Measurements from ENCODE around the gene GPRC5B.

The GPRC5B gene

DNA sequence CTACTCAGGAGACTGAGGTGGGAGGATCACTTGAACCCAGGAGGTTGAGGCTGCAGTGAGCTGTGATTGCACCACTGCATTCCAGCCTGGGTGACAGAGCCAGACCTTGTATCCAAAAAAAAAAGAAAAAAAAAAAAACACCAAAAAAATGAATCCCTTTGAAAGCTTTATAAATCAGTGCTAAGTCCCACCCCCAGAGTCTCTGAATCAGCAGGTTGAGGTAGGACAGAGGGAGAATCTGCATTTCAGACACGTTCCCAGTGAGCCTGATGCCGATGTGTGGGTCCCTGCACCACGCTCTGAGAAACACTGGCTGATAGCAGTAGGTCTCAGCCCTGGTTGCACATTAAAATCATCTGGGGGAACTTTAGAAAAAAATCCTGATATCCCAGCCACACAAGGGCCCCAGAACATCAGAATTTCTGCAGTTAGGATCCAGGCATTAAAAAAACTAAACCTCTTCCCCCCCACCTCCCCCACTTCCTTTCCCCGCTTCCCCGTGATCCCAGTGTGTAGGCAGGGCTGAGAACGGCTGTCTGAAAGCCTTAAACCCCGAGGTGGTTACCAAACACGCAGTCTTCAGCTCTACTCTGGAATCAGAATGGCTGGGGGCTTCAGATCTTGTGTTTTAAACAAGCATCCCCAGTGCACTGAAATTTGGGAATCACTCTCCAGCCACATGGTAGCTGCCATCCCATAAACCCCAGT, 27.3 kb upstream of the GPRC5B start:
- H3K4me1 ChIP-seq (ENCODE audit: low read length), result no peaks in the 10 kb centered on the region
- H3K27me3 ChIP-seq (replicated peaks; ENCODE audit: insufficient read depth, low read length), result no peaks in the 10 kb centered on the region
- H3F3A ChIP-seq (ENCODE audit: insufficient read depth, low read length), result no peaks in the 10 kb centered on the region
- no peak for DNase-seq
- no peak overlapping the region for H2AFZ ChIP-seq (ENCODE audit: low read length)
- no peak overlapping the region for H3K4me3 ChIP-seq (ENCODE audit: low read length)
- no peaks in the 10 kb centered on the region for H3K36me3 ChIP-seq (replicated peaks; ENCODE audit: insufficient read depth, low read length)
- no peaks in the 10 kb centered on the region for H4K20me1 ChIP-seq (ENCODE audit: insufficient read depth, low read length)
- TF ChIP-seq, protein P1, sequence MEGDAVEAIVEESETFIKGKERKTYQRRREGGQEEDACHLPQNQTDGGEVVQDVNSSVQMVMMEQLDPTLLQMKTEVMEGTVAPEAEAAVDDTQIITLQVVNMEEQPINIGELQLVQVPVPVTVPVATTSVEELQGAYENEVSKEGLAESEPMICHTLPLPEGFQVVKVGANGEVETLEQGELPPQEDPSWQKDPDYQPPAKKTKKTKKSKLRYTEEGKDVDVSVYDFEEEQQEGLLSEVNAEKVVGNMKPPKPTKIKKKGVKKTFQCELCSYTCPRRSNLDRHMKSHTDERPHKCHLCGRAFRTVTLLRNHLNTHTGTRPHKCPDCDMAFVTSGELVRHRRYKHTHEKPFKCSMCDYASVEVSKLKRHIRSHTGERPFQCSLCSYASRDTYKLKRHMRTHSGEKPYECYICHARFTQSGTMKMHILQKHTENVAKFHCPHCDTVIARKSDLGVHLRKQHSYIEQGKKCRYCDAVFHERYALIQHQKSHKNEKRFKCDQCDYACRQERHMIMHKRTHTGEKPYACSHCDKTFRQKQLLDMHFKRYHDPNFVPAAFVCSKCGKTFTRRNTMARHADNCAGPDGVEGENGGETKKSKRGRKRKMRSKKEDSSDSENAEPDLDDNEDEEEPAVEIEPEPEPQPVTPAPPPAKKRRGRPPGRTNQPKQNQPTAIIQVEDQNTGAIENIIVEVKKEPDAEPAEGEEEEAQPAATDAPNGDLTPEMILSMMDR (IDR thresholded peaks at IDR 0.05; ENCODE audit: low read length), result no peak
- no peak for TF ChIP-seq EZH2phosphoT487 (IDR thresholded peaks at IDR 0.05; ENCODE audit: low read length)
- TF ChIP-seq EZH2 (optimal IDR thresholded peaks at IDR 0.05; ENCODE audit: low read depth, low read length), result no peak
- no peaks in the 10 kb centered on the region for H3K79me2 ChIP-seq (ENCODE audit: low read length)
- H3K4me2 ChIP-seq (ENCODE audit: low read depth, low read length), result no peak overlapping the region
- no peaks in the 10 kb centered on the region for H3K9me2 ChIP-seq (replicated peaks; ENCODE audit: insufficient read depth, low read length)
- H3K9ac ChIP-seq (ENCODE audit: low read length), result no peak overlapping the region
- H3K9me3 ChIP-seq (replicated peaks; ENCODE audit: insufficient read depth, low read length), result no peaks in the 10 kb centered on the region
- H3K27ac ChIP-seq (ENCODE audit: low read length), result no peak overlapping the region

DNA sequence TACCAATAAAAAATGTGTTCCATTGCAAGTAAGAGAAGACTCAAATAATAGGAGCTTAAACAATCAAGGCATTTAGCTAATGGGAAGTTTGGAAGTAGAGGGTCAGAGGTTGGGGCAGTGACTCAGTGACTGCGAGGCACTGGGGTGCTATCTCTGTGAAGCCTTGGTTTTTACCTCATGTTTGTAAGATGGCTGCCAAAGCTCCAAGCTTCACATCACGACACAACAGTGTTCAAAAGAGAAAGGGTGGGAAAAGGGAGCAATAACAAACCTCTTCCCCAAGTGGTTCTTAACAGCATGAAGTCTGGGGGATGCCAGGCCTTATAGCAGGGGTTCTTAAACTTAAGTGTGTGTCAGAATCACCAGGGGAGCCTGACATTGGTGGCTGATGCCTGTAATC, 26.6 kb upstream of the GPRC5B start:
- H3K36me3 ChIP-seq (replicated peaks; ENCODE audit: insufficient read depth, low read length), result no peaks in the 10 kb centered on the region
- TF ChIP-seq EZH2 (optimal IDR thresholded peaks at IDR 0.05; ENCODE audit: low read depth, low read length), result no peak
- TF ChIP-seq, protein P1 (IDR thresholded peaks at IDR 0.05; ENCODE audit: low read length), result no peak
- no peak for TF ChIP-seq EZH2phosphoT487 (IDR thresholded peaks at IDR 0.05; ENCODE audit: low read length)
- no peak overlapping the region for H3K4me3 ChIP-seq (ENCODE audit: low read length)
- H2AFZ ChIP-seq (ENCODE audit: low read length), result no peak overlapping the region
- no peaks in the 10 kb centered on the region for H4K20me1 ChIP-seq (ENCODE audit: insufficient read depth, low read length)
- no peaks in the 10 kb centered on the region for H3K27me3 ChIP-seq (replicated peaks; ENCODE audit: insufficient read depth, low read length)
- H3K9ac ChIP-seq (ENCODE audit: low read length), result no peak overlapping the region
- no peaks in the 10 kb centered on the region for H3K9me2 ChIP-seq (replicated peaks; ENCODE audit: insufficient read depth, low read length)
- no peaks in the 10 kb centered on the region for H3F3A ChIP-seq (ENCODE audit: insufficient read depth, low read length)
- H3K4me1 ChIP-seq (ENCODE audit: low read length), result no peaks in the 10 kb centered on the region
- no peak for DNase-seq
- no peaks in the 10 kb centered on the region for H3K79me2 ChIP-seq (ENCODE audit: low read length)
- no peak overlapping the region for H3K4me2 ChIP-seq (ENCODE audit: low read depth, low read length)
- no peak overlapping the region for H3K27ac ChIP-seq (ENCODE audit: low read length)
- no peaks in the 10 kb centered on the region for H3K9me3 ChIP-seq (replicated peaks; ENCODE audit: insufficient read depth, low read length)

DNA sequence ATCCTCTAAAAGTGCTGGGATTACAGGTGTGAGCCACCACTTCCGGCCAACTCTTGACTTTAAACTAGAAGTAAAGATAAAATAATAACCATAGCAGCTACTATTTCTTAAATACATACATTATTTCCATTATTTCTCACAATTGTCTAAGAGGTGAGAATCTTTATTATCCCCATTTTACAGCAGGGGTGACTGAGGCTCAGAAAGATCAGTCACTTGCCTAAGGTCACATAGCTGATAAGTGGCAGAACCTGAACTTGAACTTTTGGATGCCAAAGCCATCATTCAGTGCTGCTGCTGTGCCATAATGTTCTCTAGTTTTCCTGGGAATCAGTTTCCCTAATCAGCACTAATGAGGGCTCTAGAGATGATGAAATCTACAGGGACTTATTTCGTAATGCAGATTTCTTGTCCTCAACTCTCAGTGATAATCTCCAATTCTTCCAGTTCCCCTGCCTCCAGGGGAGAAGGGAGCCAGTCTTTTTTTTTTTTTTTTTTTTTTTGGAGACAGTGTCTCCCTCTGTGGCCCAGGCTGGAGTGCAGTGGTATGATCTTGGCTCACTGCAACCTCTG, 25.2 kb upstream of the GPRC5B start:
- Histone ChIP-seq H3K4me1 (ENCODE audit: low read length) (no peaks in the 10 kb centered on the region), H3F3A (ENCODE audit: insufficient read depth, low read length) (no peaks in the 10 kb centered on the region), H3K4me3 (ENCODE audit: low read length) (no peak overlapping the region), H3K79me2 (ENCODE audit: low read length) (no peaks in the 10 kb centered on the region), H3K36me3 (replicated peaks; ENCODE audit: insufficient read depth, low read length) (no peaks in the 10 kb centered on the region), H3K27me3 (replicated peaks; ENCODE audit: insufficient read depth, low read length) (no peaks in the 10 kb centered on the region), H3K4me2 (ENCODE audit: low read depth, low read length) (no peak overlapping the region), H3K9ac (ENCODE audit: low read length) (no peak overlapping the region), H3K27ac (ENCODE audit: low read length) (no peak overlapping the region), H2AFZ (ENCODE audit: low read length) (no peak overlapping the region), H4K20me1 (ENCODE audit: insufficient read depth, low read length) (no peaks in the 10 kb centered on the region), H3K9me3 (replicated peaks; ENCODE audit: insufficient read depth, low read length) (no peaks in the 10 kb centered on the region), H3K9me2 (replicated peaks; ENCODE audit: insufficient read depth, low read length) (no peaks in the 10 kb centered on the region)
- TF ChIP-seq, protein P1 (IDR thresholded peaks at IDR 0.05; ENCODE audit: low read length), result no peak
- TF ChIP-seq EZH2phosphoT487 (IDR thresholded peaks at IDR 0.05; ENCODE audit: low read length) (no peak), EZH2 (optimal IDR thresholded peaks at IDR 0.05; ENCODE audit: low read depth, low read length) (no peak)
- DNase-seq, result no peak
